GM06990 (cell line): ENCODE data around the gene ZNF638.

Source experiments
- DNase-seq: peaks from one replicate; pipeline ENCODE4 v3.0.0-alpha.2; 2011; ENCODE audit not compliant: insufficient read length; ENCODE audit errors: extremely low read depth
- H3K27me3 ChIP-seq: replicated peaks from 2 replicates; pipeline ENCODE4 v1.6.0; 2011; ENCODE audit warnings: low read length; ENCODE audit not compliant: control insufficient read depth, insufficient read depth
- H3K36me3 ChIP-seq: 2 replicates; pipeline ENCODE4 v1.5.1; 2011; ENCODE audit warnings: low read length; ENCODE audit not compliant: control insufficient read depth, insufficient read depth
- H3K4me3 ChIP-seq: replicated peaks from 2 replicates; pipeline ENCODE4 v1.5.1; 2011; ENCODE audit warnings: low read depth, mild to moderate bottlenecking, control low read depth, low read length
- TF ChIP-seq, protein P1 (sequence below): IDR thresholded peaks from 2 replicates; pipeline ENCODE4 v1.5.1; 2011; ENCODE audit warnings: low read length, control low read depth, mild to moderate bottlenecking, inconsistent platforms; ENCODE audit not compliant: insufficient read depth, poor library complexity, severe bottlenecking

Gene ZNF638

DNA sequence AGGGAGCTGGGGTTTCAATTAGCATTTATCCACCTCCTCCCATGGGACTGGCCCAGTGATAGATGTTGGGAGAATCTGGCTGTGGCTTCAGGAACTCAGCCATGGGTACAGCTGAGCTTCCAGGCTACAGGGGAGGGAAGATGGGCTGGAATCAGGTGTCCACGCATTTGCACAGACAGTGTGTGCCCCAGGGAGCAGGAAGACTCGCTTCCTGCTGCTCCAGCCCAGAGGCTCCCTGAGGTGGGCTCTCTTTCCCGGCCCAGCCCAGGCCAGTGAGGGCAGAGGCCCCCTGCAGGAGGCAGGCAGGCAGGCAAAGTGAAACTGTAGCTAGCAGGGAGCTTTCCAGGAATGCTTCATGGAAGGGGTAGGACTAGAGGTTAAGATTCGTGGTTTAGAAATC is 150.5 kb downstream of the ZNF638 start:
- H3K4me3 ChIP-seq: no peak overlapping the region
- no peak for DNase-seq
- H3K36me3 ChIP-seq: no peaks in the 10 kb centered on the region
- peaks cover 1% of the 10 kb centered on the region; the same call in 1 of the 2 replicates for H3K27me3 ChIP-seq
- TF ChIP-seq, protein P1, sequence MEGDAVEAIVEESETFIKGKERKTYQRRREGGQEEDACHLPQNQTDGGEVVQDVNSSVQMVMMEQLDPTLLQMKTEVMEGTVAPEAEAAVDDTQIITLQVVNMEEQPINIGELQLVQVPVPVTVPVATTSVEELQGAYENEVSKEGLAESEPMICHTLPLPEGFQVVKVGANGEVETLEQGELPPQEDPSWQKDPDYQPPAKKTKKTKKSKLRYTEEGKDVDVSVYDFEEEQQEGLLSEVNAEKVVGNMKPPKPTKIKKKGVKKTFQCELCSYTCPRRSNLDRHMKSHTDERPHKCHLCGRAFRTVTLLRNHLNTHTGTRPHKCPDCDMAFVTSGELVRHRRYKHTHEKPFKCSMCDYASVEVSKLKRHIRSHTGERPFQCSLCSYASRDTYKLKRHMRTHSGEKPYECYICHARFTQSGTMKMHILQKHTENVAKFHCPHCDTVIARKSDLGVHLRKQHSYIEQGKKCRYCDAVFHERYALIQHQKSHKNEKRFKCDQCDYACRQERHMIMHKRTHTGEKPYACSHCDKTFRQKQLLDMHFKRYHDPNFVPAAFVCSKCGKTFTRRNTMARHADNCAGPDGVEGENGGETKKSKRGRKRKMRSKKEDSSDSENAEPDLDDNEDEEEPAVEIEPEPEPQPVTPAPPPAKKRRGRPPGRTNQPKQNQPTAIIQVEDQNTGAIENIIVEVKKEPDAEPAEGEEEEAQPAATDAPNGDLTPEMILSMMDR: no peak

DNA sequence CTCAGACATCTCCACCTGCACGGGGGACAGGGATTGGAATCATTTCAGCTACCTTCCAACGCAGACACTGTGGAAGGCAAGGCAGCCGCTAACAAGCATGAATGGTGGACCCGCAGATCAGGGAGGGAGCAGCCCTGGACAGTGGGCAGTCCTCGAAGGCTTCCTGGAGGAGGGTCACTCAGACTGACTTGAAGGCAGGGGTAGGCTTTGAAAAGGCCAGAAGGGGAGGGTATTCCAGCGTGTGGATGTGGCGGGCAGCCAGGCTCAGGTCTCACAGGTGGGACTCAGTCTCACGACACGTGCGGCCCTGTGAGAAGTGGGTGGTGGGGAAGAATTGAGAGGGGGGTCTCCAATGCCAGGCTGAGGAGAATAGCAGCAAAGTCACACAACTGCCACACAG is 151.7 kb downstream of the ZNF638 start:
- TF ChIP-seq, protein P1: no peak
- Histone ChIP-seq H3K36me3 (no peaks in the 10 kb centered on the region), H3K27me3 (peaks cover 1% of the 10 kb centered on the region; the same call in 1 of the 2 replicates)

DNA sequence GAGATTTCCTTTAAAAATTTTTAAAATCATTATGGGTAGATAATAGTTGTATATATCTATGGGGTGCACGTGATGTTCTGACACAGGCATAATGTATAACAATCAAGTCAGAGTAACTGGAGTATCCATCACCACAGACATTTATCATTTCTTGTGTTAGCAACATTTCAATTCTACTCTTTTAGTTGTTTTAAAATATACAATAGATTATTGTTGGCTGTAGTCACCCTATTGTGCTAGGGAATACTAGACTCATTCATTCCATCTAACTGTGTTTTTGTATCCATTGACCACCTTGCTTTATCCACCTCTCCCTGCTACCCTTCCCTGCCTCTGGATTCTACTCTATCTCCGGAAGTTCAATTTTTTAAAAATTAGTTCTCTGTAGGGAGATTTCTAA is 152.8 kb downstream of the ZNF638 start:
- TF ChIP-seq, protein P1: no peak

More for the DNA sequence above, 151.7 kb downstream of the ZNF638 start:
- H3K4me3 ChIP-seq: no peak overlapping the region
- DNase-seq: no peak

More for the DNA sequence above, 152.8 kb downstream of the ZNF638 start:
- H3K36me3 ChIP-seq: no peaks in the 10 kb centered on the region
- DNase-seq: no peak
- peaks cover 1% of the 10 kb centered on the region; the same call in 1 of the 2 replicates for H3K27me3 ChIP-seq
- no peak overlapping the region for H3K4me3 ChIP-seq
